HEK293 (cell line): ENCODE data around the gene PLEKHG2.

Source experiments
- ATF2 ChIP-seq: fragments of 450-650 bp; formaldehyde crosslinking; IDR thresholded peaks from 2 replicates; pipeline ENCODE4 v1.5.1; 2016; ENCODE audit warnings: missing biosample characterization, missing genetic modification characterization, low read depth
- BCL11B ChIP-seq: fragments of 450-650 bp; formaldehyde crosslinking; IDR thresholded peaks from 2 replicates; pipeline ENCODE4 v1.5.1; 2016; ENCODE audit warnings: low read depth, missing biosample characterization, missing genetic modification characterization
- INSM2 ChIP-seq: fragments of 450-650 bp; formaldehyde crosslinking; IDR thresholded peaks from 2 replicates; pipeline ENCODE4 v1.5.1; 2016; ENCODE audit warnings: missing biosample characterization, missing genetic modification characterization
- PRDM10 ChIP-seq: fragments of 450-650 bp; formaldehyde crosslinking; IDR thresholded peaks from 2 replicates; pipeline ENCODE4 v1.5.1; 2016; ENCODE audit warnings: missing biosample characterization, missing genetic modification characterization
- PRDM4 ChIP-seq: fragments of 450-650 bp; formaldehyde crosslinking; IDR thresholded peaks from 2 replicates; pipeline ENCODE4 v1.5.1; 2017; ENCODE audit warnings: missing biosample characterization, missing genetic modification characterization
- TRIM28 ChIP-seq: IDR thresholded peaks from 2 replicates; pipeline ENCODE4 v1.6.1; 2011; ENCODE audit warnings: low read length, control low read depth, borderline replicate concordance
- ZBTB10 ChIP-seq: fragments of 450-650 bp; formaldehyde crosslinking; IDR thresholded peaks from 2 replicates; pipeline ENCODE4 v1.5.1; 2016; ENCODE audit warnings: missing biosample characterization, missing genetic modification characterization
- ZBTB49 ChIP-seq: fragments of 450-650 bp; formaldehyde crosslinking; IDR thresholded peaks from 2 replicates; pipeline ENCODE4 v1.5.1; 2016; ENCODE audit warnings: missing biosample characterization, missing genetic modification characterization, low read depth
- ZBTB6 ChIP-seq: fragments of 450-650 bp; formaldehyde crosslinking; IDR thresholded peaks from 2 replicates; pipeline ENCODE4 v1.5.1; 2017; ENCODE audit warnings: missing biosample characterization, missing genetic modification characterization
- ZNF174 ChIP-seq: fragments of 450-650 bp; formaldehyde crosslinking; IDR thresholded peaks from 2 replicates; pipeline ENCODE4 v1.5.0; 2017; ENCODE audit warnings: missing biosample characterization, mild to moderate bottlenecking, missing genetic modification characterization
- ZNF23 ChIP-seq: fragments of 450-650 bp; formaldehyde crosslinking; IDR thresholded peaks from 2 replicates; pipeline ENCODE4 v1.5.1; 2016; ENCODE audit warnings: missing biosample characterization, missing genetic modification characterization, borderline replicate concordance
- ZNF274 ChIP-seq, 2 experiments: fragments of 200-500 bp in 1 of 2; fragments of 450-650 bp in 1 of 2; sonication (Bioruptor generic) in 1 of 2; formaldehyde crosslinking in 1 of 2; IDR thresholded peaks; 2 replicates each; pipeline versions ENCODE4 v1.5.1 to v1.6.1; 2014 to 2016; ENCODE audit warnings: borderline replicate concordance in 1 of 2, inconsistent platforms in 1 of 2, low read length in 1 of 2, missing biosample characterization in 1 of 2, missing genetic modification characterization in 1 of 2
- ZNF302 ChIP-seq: fragments of 450-650 bp; formaldehyde crosslinking; IDR thresholded peaks from 2 replicates; pipeline ENCODE4 v1.5.1; 2016; ENCODE audit warnings: missing biosample characterization, missing genetic modification characterization, low read depth
- ZNF335 ChIP-seq: fragments of 450-650 bp; formaldehyde crosslinking; conservative IDR thresholded peaks from 2 replicates; pipeline ENCODE4 v1.5.1; 2016; ENCODE audit warnings: missing biosample characterization, missing genetic modification characterization
- ZNF350 ChIP-seq: fragments of 450-650 bp; formaldehyde crosslinking; IDR thresholded peaks from 2 replicates; pipeline ENCODE4 v1.5.0; 2017; ENCODE audit warnings: missing biosample characterization, mild to moderate bottlenecking, missing genetic modification characterization
- ZNF362 ChIP-seq: fragments of 450-650 bp; formaldehyde crosslinking; IDR thresholded peaks from 2 replicates; pipeline ENCODE4 v1.5.1; 2016; ENCODE audit warnings: missing biosample characterization, missing genetic modification characterization
- ZNF366 ChIP-seq: fragments of 450-650 bp; formaldehyde crosslinking; conservative IDR thresholded peaks from 2 replicates; pipeline ENCODE4 v1.5.1; 2016; ENCODE audit warnings: missing biosample characterization, missing genetic modification characterization
- ZNF416 ChIP-seq: fragments of 450-650 bp; formaldehyde crosslinking; IDR thresholded peaks from 2 replicates; pipeline ENCODE4 v1.5.1; 2016; ENCODE audit warnings: missing biosample characterization, missing genetic modification characterization
- ZNF48 ChIP-seq: fragments of 450-650 bp; formaldehyde crosslinking; IDR thresholded peaks from 2 replicates; pipeline ENCODE4 v1.5.1; 2016; ENCODE audit warnings: missing biosample characterization, missing genetic modification characterization

PLEKHG2 gene

GRCh38 chr19:39409208-39410016 lies 3.1 kb upstream of the PLEKHG2 start (continued):
- TF ChIP-seq PRDM10 (tag by site-specific recombination) (peak; percentile 32), ZNF366 (peak; percentile 62; the same call in 1 of the 2 replicates), ZNF23 (tag by site-specific recombination) (no peak), ZNF335 (peak; percentile 59), INSM2 (tag by site-specific recombination) (peak; percentile 63; the same call in 1 of the 2 replicates), ATF2 (tag by site-specific recombination) (peak; percentile 99), BCL11B (tag by site-specific recombination) (no peak; the same call in 1 of the 2 replicates), ZNF48 (tag by site-specific recombination) (no peak), ZNF302 (tag by site-specific recombination) (no peak), ZNF416 (tag by site-specific recombination) (no peak), ZNF362 (tag by site-specific recombination) (no peak), ZBTB10 (tag by site-specific recombination) (peak; percentile 96), ZBTB49 (no peak), ZNF350 (tag by site-specific recombination) (no peak), ZNF174 (tag by site-specific recombination) (no peak), PRDM4 (tag by site-specific recombination) (peak; percentile 69; the same call in 1 of the 2 replicates), ZBTB6 (tag by site-specific recombination) (peak; percentile 8; the same call in 1 of the 2 replicates), TRIM28 (no peak), ZNF274 (IDR thresholded peaks at IDR 0.05; ENCODE audit: low read length) (no peak), ZNF274 (tag by site-specific recombination; IDR thresholded peaks at IDR 0.05; ENCODE audit: borderline replicate concordance) (no peak)
